HK-2 (cell line): ENCODE results near the gene G6PC3.
"Not testable (repeated sequence)": the region's sequence is repeated elsewhere in the genome, so short reads cannot be mapped to it uniquely, and the experiment has no call there.

Experiments
- DNase-seq: peaks from one replicate; pipeline ENCODE4 v3.0.0-alpha.2; 2018; ENCODE audit not compliant: unreplicated experiment

Gene G6PC3

GRCh38 chr17:44070455-44071197 is at the start of gene G6PC3:
TSS of gene G6PC3 (plus strand) at chr17:44070735. CDS start at chr17:44070966, 231 bp downstream.
- DNase-seq = peak; percentile 97

- not testable (repeated sequence) for DNase-seq
Measured at GRCh38 chr17:44021227-44021626, 49.3 kb upstream of the G6PC3 start.

- no peak for DNase-seq
Measured at GRCh38 chr17:44022246-44022645, 48.3 kb upstream of the G6PC3 start.

- no peak for DNase-seq
Measured at GRCh38 chr17:44023545-44024270, 46.8 kb upstream of the G6PC3 start.

- no peak for DNase-seq
Measured at GRCh38 chr17:44024271-44024663, 46.3 kb upstream of the G6PC3 start.

- no peak for DNase-seq
Measured at GRCh38 chr17:44024853-44025252, 45.7 kb upstream of the G6PC3 start.

GRCh38 chr17:44029736-44030135 is 40.8 kb upstream of the G6PC3 start:
- DNase-seq = no peak

GRCh38 chr17:44030482-44030881 is 40.1 kb upstream of the G6PC3 start:
- no peak for DNase-seq

- no peak for DNase-seq
Measured at GRCh38 chr17:44033861-44034408, 36.6 kb upstream of the G6PC3 start.

GRCh38 chr17:44034688-44035087 is 35.8 kb upstream of the G6PC3 start:
- not testable (repeated sequence) for DNase-seq

GRCh38 chr17:44037471-44037870 is 33.1 kb upstream of the G6PC3 start:
- DNase-seq = no peak

GRCh38 chr17:44038604-44039011 is 31.9 kb upstream of the G6PC3 start:
- no peak for DNase-seq

- no peak for DNase-seq
Measured at GRCh38 chr17:44039829-44040635, 30.5 kb upstream of the G6PC3 start.

- DNase-seq = no peak
Measured at GRCh38 chr17:44043272-44043696, 27.3 kb upstream of the G6PC3 start.

GRCh38 chr17:44044071-44044470 is 26.5 kb upstream of the G6PC3 start:
- DNase-seq = no peak

- no peak for DNase-seq
Measured at GRCh38 chr17:44045486-44045885, 25.0 kb upstream of the G6PC3 start.

- not testable (repeated sequence) for DNase-seq
Measured at GRCh38 chr17:44046893-44047292, 23.6 kb upstream of the G6PC3 start.

GRCh38 chr17:44049294-44050060 is 21.1 kb upstream of the G6PC3 start:
- DNase-seq = no peak

- no peak for DNase-seq
Measured at GRCh38 chr17:44053125-44053872, 17.2 kb upstream of the G6PC3 start.

- DNase-seq = no peak
Measured at GRCh38 chr17:44059101-44059892, 11.2 kb upstream of the G6PC3 start.
